ENCODE results near the gene CACHD1.

Gene CACHD1

DNA sequence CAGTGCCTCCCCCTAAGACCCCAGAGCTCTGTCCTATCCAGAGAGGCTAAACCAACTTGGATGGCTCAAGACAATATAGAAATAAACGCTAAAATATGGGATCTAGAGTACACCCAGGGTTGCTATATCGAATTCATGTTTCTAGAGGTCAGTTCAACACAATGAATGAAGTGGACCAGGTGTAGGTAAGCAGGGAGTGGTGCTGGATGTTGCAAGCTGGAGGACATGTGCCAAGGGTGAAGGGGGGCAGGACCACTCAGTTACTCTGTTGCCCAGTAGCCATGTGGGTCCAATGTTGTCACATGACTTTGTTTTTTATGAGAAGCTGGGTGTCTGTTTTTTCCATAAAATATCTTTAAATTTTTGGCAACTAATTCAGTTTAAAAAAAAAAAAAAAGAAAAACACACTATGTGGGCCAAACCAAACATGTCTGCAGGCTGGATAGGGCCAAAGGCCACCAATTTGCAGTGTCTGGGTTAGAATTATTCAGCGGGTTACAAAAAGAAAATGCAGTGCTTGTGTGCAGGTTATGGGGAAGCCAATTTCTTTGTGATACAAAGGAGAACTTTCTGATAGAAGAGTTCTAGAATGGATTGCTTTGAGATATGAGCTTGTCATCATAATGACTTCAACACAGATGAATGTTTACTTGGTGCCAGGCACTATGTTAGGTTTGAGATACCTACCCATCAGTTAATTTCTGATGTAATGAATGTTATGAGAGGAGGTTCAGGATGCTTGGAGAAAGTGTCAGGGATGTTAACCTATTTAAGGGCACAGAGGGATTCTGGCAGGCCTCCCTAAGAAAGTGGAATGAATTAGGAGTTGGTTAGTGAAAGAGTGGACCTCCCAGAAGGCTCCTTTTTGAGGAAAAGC, 8.9 kb downstream of the CACHD1 start:
- Histone ChIP-seq H3K27me3 (ENCODE audit: low read depth) (no peaks in the 10 kb centered on the region), H3K4me3 (no peak overlapping the region)
- in situ Hi-C loops (cut with MboI; ENCODE audit: low sequenced_read_pairs) = no loop called here

DNA sequence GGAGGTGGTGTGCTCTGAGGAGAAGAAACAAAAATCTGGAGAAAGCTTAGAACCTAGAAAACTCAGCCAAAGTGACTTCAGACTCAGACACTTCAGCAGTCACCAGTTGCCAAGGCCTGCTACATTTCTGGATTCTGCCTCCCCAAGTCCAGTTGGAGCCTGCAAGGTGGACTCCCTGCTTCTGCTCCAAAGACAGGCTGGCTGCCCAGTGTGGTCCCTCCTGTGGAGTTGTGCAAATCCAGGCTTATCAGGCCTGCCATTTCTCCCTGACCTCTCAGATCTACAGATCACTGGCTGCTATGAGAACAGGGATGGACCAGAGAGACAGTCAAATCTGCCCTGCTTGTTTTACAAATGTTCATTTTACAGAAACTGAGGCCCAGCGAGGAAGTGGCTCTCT, 9.9 kb downstream of the CACHD1 start:
- no peaks in the 10 kb centered on the region for H3K36me3 ChIP-seq (replicated peaks)
- DNase-seq (ENCODE audit: low spot score in 2 of 2) = no peak
- H3K9me3 ChIP-seq = no peaks in the 10 kb centered on the region
- no peak overlapping the region for H3K4me3 ChIP-seq
- no peaks in the 10 kb centered on the region; the same call in 1 of the 2 replicates for H3K4me1 ChIP-seq
- no peaks in the 10 kb centered on the region for H3K27me3 ChIP-seq (ENCODE audit: low read depth)
- in situ Hi-C loops (cut with MboI; ENCODE audit: low sequenced_read_pairs) = no loop called here

More for the DNA sequence above, 8.9 kb downstream of the CACHD1 start:
- no peak for DNase-seq (ENCODE audit: low spot score in 2 of 2)
- H3K36me3 ChIP-seq (replicated peaks) = no peaks in the 10 kb centered on the region
- H3K4me1 ChIP-seq = peaks cover 7% of the 10 kb centered on the region
- H3K9me3 ChIP-seq = no peaks in the 10 kb centered on the region

DNA sequence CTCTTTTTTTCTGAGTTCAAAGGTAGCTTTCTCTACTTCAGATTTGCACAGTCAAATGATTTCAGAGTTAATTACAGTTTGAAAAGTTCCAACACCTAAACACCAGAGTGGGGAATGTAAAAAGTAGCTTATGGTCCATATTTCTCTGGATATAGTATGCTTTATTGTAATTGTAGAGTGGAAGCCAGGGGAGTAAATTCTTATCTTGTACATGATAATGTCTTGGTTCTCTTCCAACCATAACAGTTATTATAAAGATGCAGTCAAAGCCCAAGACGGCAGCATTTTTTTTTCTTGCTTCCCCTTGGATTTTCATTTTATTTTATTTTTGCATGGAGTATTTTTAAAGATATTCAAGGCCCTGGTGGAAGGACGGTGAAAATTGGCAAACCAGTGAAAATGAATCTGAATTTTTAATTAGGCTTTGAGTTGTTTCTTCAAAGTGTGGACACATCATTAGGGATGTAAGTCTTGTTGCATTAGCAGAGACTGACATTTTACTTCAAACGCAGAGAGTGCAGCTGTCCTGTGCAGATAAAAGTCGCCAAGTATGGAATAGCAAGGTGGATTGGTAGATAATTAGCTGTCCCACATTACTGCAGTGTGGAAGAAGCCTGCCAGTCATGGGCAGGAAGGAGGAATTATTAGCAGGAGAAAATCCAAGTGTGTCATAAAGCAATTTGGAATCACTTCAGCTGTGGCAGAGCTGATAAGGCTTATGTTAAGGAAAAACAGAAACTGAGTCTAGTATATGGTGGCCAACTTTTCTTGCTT, 11.3 kb downstream of the CACHD1 start:
- Histone ChIP-seq H3K4me1 (no peaks in the 10 kb centered on the region; the same call in 1 of the 2 replicates), H3K36me3 (replicated peaks) (no peaks in the 10 kb centered on the region), H3K9me3 (no peaks in the 10 kb centered on the region), H3K4me3 (no peak overlapping the region), H3K27me3 (ENCODE audit: low read depth) (no peaks in the 10 kb centered on the region)
- no peak for DNase-seq (ENCODE audit: low spot score in 2 of 2)
- in situ Hi-C loops (cut with MboI; ENCODE audit: low sequenced_read_pairs) = no loop called here

DNA sequence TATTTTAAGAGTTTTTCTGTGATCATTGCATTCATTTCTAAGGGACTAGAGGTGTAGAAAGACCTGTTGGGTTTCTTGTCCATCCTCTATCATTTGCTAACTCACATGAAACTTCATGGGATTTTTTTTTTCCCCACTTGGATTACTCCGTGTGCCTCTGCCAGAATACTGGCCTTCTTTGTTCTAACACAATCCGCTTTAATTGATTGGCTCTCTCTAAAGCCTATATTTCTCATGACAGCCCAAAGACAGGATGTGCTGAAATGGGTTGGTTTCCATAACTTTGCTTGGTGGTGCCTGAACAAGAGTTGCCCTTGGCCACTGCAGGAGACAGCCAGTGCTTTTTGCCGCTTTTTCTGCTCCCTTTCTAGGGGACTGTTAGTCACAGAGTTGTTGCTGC, 12.2 kb downstream of the CACHD1 start:
- no peaks in the 10 kb centered on the region for H3K9me3 ChIP-seq
- H3K4me1 ChIP-seq = no peaks in the 10 kb centered on the region; the same call in 1 of the 2 replicates
- H3K27me3 ChIP-seq (ENCODE audit: low read depth) = no peaks in the 10 kb centered on the region
- in situ Hi-C loops (cut with MboI; ENCODE audit: low sequenced_read_pairs) = no loop called here
- no peaks in the 10 kb centered on the region for H3K36me3 ChIP-seq (replicated peaks)
- H3K4me3 ChIP-seq = no peak overlapping the region
- DNase-seq (ENCODE audit: low spot score in 2 of 2) = no peak

DNA sequence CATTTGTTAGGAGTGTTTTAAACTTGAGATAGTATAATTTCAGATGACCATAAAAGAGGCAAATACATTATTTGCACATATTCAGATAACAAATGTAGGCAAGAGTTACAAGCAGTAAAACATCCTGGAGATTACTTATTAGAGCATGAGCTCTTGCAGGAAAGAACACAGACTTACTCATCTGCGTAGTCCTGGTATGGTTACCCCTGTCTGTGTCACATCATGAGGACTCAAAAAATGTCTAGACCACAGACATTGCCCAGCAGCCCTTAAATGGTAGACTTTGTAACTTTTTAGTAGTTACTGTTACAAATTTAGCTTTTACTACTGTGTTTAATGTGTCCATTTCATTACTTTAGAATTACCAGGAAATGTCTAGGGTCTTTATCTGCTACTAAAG, 12.8 kb downstream of the CACHD1 start:
- DNase-seq (ENCODE audit: low spot score in 2 of 2) = no peak
- no peaks in the 10 kb centered on the region; the same call in none of the 2 replicates for H3K4me1 ChIP-seq
- in situ Hi-C loops (cut with MboI; ENCODE audit: low sequenced_read_pairs) = no loop called here
- H3K27me3 ChIP-seq (ENCODE audit: low read depth) = no peaks in the 10 kb centered on the region
- H3K9me3 ChIP-seq = no peaks in the 10 kb centered on the region
- H3K36me3 ChIP-seq (replicated peaks) = no peaks in the 10 kb centered on the region
- no peak overlapping the region for H3K4me3 ChIP-seq

DNA sequence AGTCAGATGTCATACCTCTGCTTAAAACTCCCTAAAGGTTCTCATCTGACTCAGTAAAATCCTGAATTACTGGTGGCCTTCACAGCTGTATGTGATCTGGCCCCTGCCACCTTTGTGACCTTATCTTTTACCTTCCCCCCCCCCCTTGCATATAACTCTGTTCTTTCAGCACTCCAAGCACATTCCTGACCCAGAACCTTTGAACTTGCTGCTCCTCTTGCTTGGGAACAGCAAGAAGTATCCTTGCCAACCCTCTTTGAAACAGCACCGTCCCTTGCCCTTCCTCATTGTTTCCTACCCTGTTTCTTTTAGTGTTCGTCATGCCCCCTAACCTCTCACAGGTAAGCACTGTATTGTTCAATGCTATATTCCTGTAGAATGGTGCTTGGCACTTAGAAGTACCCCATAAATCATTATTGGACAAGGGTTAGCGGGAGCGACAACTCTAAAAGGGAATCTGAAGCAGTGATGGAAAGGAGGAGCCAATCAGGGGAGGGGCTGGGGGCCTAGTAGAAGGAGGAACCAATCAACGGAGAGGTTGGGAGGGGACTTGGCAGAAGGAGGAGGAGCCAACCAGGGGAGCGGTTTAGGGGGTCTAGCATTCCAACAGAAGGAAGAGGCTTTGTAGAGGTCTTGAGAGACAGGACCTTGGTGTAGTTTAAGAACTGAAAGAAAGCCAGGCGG, 13.9 kb downstream of the CACHD1 start:
- H3K36me3 ChIP-seq (replicated peaks) = no peaks in the 10 kb centered on the region
- no peaks in the 10 kb centered on the region for H3K27me3 ChIP-seq (ENCODE audit: low read depth)
- in situ Hi-C loops (cut with MboI; ENCODE audit: low sequenced_read_pairs) = no loop called here
- H3K9me3 ChIP-seq = no peaks in the 10 kb centered on the region
- peaks cover 10% of the 10 kb centered on the region for H3K4me1 ChIP-seq
- no peak for DNase-seq (ENCODE audit: low spot score in 2 of 2)
- H3K4me3 ChIP-seq = no peak overlapping the region

DNA sequence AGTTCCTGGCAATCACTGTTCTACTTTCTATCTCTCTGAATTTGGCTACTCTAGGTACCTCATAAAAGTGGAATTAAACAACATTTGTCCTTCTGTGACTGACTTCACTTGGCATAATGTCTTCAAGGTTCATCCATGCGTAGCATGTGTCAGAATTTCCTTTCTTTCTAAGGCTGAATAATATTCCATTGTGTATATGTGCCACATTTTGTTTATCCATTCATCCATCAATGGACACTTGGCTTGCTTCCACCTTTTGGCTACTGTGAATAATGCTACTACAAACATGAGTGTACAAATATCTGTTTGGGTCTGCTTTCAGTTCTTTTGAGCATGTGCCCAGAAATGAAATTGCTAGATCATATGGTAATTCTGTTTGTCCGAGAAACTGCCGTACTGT, 14.7 kb downstream of the CACHD1 start:
- Histone ChIP-seq H3K9me3 (no peaks in the 10 kb centered on the region), H3K4me1 (peaks cover 12% of the 10 kb centered on the region), H3K36me3 (replicated peaks) (no peaks in the 10 kb centered on the region), H3K27me3 (ENCODE audit: low read depth) (no peaks in the 10 kb centered on the region), H3K4me3 (no peak overlapping the region)
- in situ Hi-C loops (cut with MboI; ENCODE audit: low sequenced_read_pairs) = no loop called here
- DNase-seq (ENCODE audit: low spot score in 2 of 2) = no peak

DNA sequence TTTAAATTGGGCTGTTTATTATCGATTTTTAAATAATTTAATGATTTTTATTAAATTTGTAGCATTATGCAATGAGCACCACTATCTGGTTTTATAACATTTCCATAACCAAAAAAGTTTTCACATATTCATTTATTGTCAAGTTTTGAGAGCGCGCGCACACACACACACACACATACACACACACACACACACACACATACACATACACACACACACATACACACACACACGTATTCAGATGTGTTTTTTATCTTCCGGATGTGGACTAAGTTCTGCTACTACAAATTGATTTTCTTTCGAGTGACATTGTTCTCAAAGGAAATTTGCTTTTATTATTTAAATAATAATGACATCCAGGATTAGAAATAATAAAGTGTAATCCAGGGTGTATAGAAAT, 16.3 kb downstream of the CACHD1 start:
- no peaks in the 10 kb centered on the region for H3K27me3 ChIP-seq (ENCODE audit: low read depth)
- no peaks in the 10 kb centered on the region for H3K9me3 ChIP-seq
- in situ Hi-C loops (cut with MboI; ENCODE audit: low sequenced_read_pairs) = no loop called here
- H3K4me3 ChIP-seq = no peak overlapping the region
- H3K4me1 ChIP-seq = peaks cover 12% of the 10 kb centered on the region
- DNase-seq (ENCODE audit: low spot score in 2 of 2) = no peak
- no peaks in the 10 kb centered on the region for H3K36me3 ChIP-seq (replicated peaks)

DNA sequence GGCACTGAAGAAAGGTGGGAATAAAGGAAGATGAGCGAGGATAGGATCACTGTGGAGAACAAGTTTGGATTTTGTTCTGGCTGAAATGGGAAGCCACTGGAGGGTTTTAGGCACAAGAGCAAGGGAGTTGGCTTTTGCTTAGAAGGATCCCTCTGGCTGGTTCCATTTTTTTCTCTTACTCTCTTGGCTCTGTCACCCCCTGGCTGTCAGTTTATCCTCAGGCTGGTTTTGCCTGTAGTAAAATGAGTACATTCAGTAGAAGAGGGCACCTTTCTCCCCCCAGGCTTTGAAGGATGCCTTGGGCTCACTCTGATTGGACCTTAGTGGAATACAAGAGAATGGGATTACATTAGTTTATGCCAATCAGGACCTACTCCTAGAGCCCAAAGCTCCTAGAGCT, 17.1 kb downstream of the CACHD1 start:
- in situ Hi-C loops (cut with MboI; ENCODE audit: low sequenced_read_pairs) = no loop called here
- H3K4me1 ChIP-seq = peaks cover 12% of the 10 kb centered on the region
- H3K4me3 ChIP-seq = no peak overlapping the region
- H3K9me3 ChIP-seq = no peaks in the 10 kb centered on the region
- H3K27me3 ChIP-seq (ENCODE audit: low read depth) = no peaks in the 10 kb centered on the region
- DNase-seq (ENCODE audit: low spot score in 2 of 2) = no peak
- H3K36me3 ChIP-seq (replicated peaks) = no peaks in the 10 kb centered on the region

DNA sequence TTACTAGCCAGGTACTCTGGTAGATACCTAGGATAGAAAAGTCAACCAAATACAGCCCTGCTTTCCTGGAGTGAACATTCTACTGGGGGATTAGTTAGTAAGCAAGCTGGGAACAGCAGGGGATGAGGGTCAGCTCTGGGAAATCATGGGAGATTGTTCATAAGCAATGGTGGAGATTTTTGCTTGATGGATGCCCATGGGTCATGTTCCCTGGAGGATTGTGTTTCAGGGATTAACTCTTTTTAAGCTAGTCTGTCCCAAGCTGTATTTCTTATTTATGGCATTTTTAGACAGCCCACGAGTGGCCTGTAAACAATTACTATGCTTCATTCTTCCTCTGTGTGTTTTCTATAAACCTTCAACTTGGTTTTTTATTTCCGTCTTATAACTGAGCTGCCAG, 18.9 kb downstream of the CACHD1 start:
- H3K9me3 ChIP-seq = no peaks in the 10 kb centered on the region
- H3K4me1 ChIP-seq = peaks cover 27% of the 10 kb centered on the region
- in situ Hi-C loops (cut with MboI; ENCODE audit: low sequenced_read_pairs) = no loop called here
- no peak overlapping the region for H3K4me3 ChIP-seq
- no peaks in the 10 kb centered on the region for H3K27me3 ChIP-seq (ENCODE audit: low read depth)
- DNase-seq (ENCODE audit: low spot score in 2 of 2) = peak in 1 of 2 experiments; percentile 25
- H3K36me3 ChIP-seq (replicated peaks) = no peaks in the 10 kb centered on the region

DNA sequence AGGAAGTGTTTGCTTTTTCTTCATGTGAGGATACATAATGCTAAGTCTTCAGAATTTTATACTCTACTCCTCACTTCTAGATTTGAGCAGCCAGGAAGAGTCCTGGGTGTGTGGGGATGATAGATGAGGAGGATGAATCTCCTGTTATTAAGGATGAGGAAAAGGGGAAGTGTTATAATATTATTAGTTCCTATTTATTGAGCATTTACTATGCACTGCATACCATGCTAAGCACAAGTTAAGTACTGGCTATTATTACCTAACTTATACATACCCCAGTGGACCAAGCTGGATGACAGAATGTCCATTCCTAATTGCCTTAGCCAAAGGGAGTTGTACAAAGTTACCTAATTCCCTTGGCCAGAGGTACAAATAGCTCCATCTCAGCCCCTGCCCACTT, 19.8 kb downstream of the CACHD1 start:
- Histone ChIP-seq H3K9me3 (no peaks in the 10 kb centered on the region), H3K4me1 (peaks cover 35% of the 10 kb centered on the region)
- in situ Hi-C loops (cut with MboI; ENCODE audit: low sequenced_read_pairs) = no loop called here

DNA sequence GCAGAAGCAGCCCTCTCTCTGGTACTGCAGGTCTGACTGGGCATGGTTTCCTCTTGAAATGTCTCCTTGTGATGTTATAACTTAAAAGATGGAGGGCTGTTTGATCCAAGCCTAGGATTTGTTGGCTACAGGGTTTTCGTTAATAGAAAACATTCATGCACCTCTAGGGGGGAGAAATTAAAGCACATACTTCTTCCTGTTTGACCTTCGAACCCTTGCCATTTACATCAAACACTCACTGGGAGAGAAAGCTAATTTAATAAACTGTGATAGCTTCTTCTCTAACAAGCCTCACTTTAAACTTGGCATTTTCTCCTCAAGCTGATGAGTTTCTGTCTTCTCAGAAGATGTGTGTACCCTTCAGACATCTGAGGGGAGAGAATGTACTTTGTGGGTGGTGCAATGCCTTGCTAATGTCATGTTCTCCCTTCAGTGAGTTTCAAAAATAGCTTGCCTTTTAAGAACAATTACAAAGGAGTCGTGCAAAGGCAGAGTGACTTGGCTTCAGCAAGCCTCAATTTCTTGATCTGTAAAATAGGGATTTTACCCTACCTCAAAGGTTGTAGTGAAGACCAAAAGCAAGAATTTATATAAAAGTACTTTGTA, 20.4 kb downstream of the CACHD1 start:
- in situ Hi-C loops (cut with MboI; ENCODE audit: low sequenced_read_pairs) = no loop called here
- H3K9me3 ChIP-seq = no peaks in the 10 kb centered on the region
- H3K36me3 ChIP-seq (replicated peaks) = no peaks in the 10 kb centered on the region
- no peaks in the 10 kb centered on the region for H3K27me3 ChIP-seq (ENCODE audit: low read depth)
- no peak overlapping the region for H3K4me3 ChIP-seq
- DNase-seq (ENCODE audit: low spot score in 2 of 2) = no peak
- peaks cover 41% of the 10 kb centered on the region for H3K4me1 ChIP-seq

More for the DNA sequence above, 19.8 kb downstream of the CACHD1 start:
- Histone ChIP-seq H3K27me3 (ENCODE audit: low read depth) (no peaks in the 10 kb centered on the region), H3K36me3 (replicated peaks) (no peaks in the 10 kb centered on the region), H3K4me3 (no peak overlapping the region)
- no peak for DNase-seq (ENCODE audit: low spot score in 2 of 2)

DNA sequence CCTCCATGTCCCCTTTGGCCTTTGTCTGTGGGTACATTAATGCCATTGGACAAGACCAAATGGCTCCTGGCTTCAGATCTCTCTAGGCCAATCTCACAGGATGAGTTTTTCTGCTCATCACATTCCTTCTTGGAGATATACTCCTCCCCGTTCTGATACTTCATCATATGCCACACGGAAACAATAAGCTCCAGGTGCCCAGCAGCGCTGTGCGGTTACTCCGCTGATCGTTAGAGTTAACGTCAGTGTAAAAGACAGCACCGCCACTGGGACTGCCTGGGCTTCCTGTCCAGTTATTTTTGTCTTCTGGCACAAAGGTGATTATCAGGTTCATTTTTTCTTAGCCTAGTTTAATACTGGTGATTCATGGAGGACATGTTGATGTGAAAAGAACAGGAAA, 22.5 kb downstream of the CACHD1 start:
- H3K27me3 ChIP-seq (ENCODE audit: low read depth) = no peaks in the 10 kb centered on the region
- no peak for DNase-seq (ENCODE audit: low spot score in 2 of 2)
- in situ Hi-C loops (cut with MboI; ENCODE audit: low sequenced_read_pairs) = no loop called here
- no peak overlapping the region for H3K4me3 ChIP-seq
- H3K4me1 ChIP-seq = peaks cover 61% of the 10 kb centered on the region
- no peaks in the 10 kb centered on the region for H3K9me3 ChIP-seq
- H3K36me3 ChIP-seq (replicated peaks) = no peaks in the 10 kb centered on the region
